ENCODE data around the gene WNT5B. TPM values are rescaled to one million over a fixed set of nuclear protein-coding genes. Genes with fewer than 3 reads are reported as not detected.
A peak's percentile ranks its signal among the peaks of the same experiment; 100 is the strongest.

The WNT5B gene
- total and polyA plus RNA-seq, 9 of the 15 experiments (the other 6 are each of a cell fraction or from before 2014, with no cell fraction given): 0.42 to 16.8 (median 5.4) TPM

DNA sequence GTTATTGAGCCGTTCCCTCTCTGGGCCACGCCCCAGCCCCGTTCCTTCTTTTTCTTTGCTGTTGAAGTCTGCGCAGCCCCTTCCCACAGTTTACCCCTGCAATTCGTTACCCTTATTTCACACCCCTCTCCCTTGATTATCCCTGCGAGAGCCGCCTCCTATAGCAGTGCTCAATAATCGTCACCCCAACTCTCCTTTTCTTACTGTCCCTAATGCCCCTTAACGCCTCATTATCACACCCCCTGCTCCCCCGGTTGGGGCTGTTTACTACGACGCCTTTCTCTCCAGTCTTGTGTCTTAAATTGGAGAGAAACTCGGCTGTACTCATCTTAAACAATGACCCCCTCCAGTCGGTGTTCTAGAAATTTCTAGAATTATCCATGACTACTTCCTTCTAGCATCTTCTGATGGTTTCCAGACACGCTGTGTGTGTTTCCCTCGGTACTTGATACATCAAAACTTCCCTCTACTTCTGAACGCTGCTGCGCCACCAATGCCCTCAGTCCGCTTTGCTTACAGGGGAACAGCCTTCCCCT, 33.9 kb upstream of the WNT5B start (continued):
- TF ChIP-seq ZBTB40 (IDR thresholded peaks at IDR 0.05): peak; percentile 48; the same call in 1 of the 2 replicates
- TF ChIP-seq ZBTB40 (CRISPR knock-in tag; IDR thresholded peaks at IDR 0.05): no peak
- no peak for TF ChIP-seq ZNF347 (CRISPR knock-in tag; IDR thresholded peaks at IDR 0.05; ENCODE audit: low read depth)
- TF ChIP-seq L3MBTL2 (IDR thresholded peaks at IDR 0.05): peak; percentile 46; the same call in 1 of the 2 replicates
- no peak; the same call in 1 of the 2 replicates for TF ChIP-seq TFAP4 (CRISPR knock-in tag; IDR thresholded peaks at IDR 0.05; ENCODE audit: borderline replicate concordance)
- no peak for TF ChIP-seq MAFF (IDR thresholded peaks at IDR 0.05; ENCODE audit: low read length)
- TF ChIP-seq HDAC1 (IDR thresholded peaks at IDR 0.05): peak in 1 of 2 experiments; percentile 7; a peak in 1 of 4 replicates
- no peak for TF ChIP-seq ZNF707 (CRISPR knock-in tag; conservative IDR thresholded peaks at IDR 0.05)
- TF ChIP-seq ZNF695 (CRISPR knock-in tag; IDR thresholded peaks at IDR 0.05): no peak
- 0 out of 4 replicates have a peak, but pooled peaks of 1 of the 2 experiments have one; percentile 8 for TF ChIP-seq MAZ (CRISPR knock-in tag; conservative IDR thresholded peaks at IDR 0.05 in 1 of 2, IDR thresholded peaks at IDR 0.05 in 1 of 2)
- TF ChIP-seq SP2 (IDR thresholded peaks at IDR 0.05; ENCODE audit: extremely low read depth, low read depth, low read length, poor library complexity, severe bottlenecking): no peak
- no peak for TF ChIP-seq ZNF232 (CRISPR knock-in tag; IDR thresholded peaks at IDR 0.05)
- TF ChIP-seq ZNF431 (CRISPR knock-in tag; IDR thresholded peaks at IDR 0.05): no peak

All from K562 (cell line).